GM21576 (cell line): ENCODE data around the gene WDR70.

Experiments
- ATAC-seq: cut with Tn5 transposase; IDR thresholded peaks from one replicate; pipeline ENCODE4 v1.9.1; 2021; ENCODE audit warnings: mild to moderate bottlenecking, moderate library complexity; ENCODE audit not compliant: unreplicated experiment

WDR70 gene

DNA sequence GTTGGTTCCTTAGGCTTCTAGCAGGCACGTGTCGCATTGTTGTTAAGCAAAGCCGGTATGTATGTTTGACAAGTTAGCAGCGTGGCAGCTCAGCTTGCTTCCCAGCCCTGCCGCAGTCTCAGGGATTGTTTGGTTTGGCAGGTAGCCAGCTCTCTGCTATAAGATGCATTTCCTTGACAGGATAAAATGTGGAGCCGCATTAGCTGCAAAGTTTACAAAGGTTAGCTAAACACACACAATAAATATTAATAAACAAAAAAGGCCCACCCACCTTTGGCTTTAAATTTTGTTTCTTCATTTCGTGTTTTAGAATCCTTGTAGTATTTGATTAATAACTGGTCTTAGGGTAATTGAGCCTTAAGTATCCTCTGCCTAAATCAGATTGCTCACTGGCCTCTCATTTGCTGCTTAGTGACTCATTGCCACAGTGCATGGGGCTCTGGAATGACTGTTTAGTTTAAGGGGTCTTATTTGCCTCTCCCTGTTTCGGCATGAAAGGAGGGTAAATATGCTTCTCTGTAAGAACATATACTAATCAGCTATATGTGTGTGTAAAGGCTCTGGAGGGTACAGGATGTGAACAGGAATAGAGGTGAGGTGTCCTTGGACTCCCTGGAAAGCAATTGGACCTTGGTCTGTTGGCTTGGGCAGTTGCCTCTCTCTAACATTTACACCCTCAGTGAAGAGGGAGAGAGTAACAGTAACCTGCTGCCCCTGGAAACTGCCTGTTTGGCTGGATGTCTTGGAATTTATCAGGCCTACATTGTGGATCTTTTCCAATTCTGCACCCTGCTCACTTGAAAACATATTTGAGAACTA lies 338.7 kb downstream of the WDR70 start:
- no peak for ATAC-seq

DNA sequence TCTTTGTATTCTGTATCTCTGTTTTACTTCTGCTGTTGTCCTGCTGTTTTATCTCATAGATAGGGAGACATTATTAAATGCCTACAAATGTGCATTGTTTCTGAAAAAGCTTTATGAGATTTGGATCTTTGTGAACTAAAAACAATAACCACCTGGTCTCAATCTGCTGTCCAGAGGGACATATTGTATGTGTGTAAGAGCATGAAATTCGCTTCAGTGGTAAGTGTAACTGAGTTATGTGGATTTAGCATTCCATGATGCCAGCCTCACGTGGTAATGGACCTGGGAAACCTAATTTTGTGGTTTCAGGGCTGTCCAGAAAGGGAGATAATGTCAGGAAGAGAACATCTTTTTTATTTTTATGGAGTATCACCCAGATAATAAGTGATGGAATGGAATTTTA lies 341.4 kb downstream of the WDR70 start:
- no peak for ATAC-seq

DNA sequence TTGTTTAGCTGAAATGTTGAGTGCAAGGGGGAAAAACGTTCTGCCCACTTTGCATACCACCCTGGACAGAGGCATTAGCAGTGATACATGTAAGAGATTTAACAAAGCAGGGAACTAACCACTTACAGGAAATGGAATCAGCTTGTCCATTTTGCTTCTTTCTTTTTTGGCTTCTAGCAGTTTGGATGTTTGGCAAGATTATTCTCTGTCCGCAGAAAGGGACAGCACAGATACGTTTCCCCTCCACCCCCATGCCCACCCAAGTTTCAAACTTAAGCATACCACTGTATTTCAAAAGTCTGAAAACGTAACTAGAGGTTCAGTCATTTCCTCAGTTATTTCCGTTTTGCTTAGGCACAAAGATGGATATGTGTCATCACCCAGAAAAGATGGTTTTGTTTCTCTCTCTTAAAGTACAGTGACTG lies 342.3 kb downstream of the WDR70 start:
- peak; percentile 68 for ATAC-seq

DNA sequence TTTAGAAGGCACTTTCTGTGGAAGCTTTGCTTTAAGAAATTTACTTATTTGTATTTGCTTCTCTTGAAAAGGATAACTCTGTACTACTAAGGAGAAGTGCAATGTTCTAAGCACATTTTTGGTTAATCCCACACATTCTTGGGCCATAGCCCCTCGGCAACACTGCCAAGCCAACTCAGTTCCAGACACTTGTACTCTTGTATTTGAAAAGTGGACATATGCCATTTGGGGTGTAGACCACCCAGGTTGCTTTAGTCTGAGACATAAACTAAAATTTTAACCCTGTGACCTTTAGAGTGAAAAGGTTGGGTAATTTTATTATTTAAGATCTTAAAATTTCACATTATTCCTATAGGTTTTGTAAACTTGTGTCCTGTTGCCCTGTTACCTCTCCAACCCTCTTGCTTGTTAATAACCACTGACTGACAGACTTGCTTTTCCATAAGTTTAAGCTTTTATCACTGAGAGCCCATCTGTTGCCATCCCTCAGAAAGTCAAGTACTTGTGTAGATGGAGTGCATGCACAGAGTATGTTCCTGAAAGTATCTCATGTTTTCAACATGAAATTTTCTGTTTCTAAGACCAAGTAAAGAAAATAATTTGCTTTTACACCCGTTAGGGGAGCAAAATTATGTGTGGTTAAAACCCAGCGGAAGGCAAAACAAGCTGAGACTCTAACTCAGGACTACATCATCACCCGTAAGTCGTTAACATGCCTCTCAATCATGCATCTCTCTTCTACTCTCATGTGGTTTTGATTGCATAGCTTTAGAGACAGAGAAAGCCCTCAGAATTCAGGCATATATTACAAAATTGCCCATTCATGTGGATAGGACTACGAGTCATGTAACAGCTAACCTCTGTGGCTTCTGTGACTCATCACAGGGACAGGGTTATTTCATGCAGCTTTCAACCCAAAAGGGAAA lies 343.4 kb downstream of the WDR70 start:
- peak; percentile 69 for ATAC-seq

DNA sequence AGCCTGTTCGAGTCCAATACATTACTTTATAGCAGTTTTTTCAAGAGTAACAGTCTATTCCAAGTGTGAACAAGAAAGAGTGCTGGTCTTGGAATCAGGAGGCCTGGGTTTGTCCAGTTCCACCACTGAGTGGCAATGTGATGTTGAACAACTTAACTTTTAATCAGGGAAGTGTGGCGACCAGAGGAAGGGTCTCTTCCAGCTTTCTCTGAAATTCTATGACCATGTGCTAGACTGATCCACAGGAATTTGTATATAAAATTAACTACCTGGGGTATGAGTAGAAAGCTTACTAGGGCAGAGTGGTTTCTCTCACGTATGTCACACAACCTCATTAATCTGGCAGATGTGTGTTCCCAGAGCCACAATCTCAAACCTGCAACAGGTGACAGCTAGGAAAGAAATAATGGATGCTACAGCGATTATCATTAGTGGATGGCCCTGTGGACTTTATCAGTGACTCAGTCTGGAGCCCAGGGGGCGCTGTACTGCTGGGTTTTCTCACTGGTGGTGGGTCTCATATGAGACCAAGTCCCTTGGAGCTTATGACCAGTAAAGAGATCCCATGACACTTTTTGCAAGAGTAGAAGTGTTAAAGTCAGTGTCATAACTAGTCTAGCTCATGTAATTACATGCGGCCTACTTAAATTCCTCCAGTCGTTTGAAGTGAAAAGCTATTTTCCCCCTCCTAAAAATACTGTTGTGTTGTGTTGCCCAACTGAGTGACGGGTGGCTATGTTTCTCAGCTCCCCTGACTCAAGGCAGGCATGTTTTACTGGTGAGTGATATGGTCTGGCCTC lies 344.2 kb downstream of the WDR70 start:
- ATAC-seq, result no peak

DNA sequence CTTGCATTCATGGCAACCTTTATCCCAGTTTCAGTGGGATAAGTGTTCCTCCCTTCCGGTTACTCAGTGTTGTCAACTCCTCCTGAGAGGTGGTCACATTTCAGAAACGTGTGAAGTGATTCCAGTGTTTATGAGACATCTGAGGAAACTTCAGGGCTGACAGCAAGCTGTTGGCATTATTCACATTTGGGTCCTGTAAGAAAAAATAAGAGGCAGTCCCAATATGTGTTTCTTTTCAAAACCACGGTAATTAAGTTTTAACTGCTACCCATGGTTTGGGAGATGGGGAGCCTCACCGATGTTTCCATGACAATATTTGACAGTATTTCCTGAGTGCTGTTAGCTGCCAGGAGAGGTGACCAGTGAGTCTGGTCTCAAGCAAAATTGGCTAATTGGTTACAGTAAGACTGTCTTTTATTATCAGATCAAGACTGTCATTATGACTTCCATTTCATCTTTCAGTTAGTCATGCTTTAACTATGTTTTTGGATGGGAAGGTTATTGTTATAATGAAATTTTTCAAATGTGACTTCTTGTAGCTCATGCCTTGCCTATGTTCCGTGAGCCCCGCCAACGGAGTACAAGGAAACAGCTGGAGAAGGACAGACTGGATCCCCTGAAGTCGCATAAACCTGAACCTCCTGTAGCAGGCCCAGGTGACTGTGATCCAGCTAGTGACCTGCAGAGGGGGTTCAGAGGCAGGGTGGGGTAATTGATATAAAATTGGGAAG lies 345.4 kb downstream of the WDR70 start:
- no peak for ATAC-seq

DNA sequence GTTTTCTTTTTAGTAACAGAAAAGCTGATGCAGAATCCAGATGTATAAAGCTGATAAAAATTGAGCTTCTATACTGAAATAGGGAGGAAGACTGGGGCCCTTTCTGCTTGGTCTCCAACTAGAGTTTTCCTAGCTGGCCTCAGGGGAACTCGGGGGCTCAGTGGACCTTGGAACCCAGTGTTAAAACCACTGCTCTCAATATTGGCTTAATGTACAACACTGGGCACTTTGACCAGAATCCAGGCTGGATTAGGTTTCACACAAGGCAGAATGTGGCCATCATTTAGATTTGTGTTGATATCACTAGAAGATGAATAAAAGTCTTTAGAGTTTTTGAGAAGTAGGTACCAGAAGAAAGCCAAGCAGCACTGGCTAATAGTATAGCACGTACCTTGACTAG lies 346.1 kb downstream of the WDR70 start:
- no peak for ATAC-seq

DNA sequence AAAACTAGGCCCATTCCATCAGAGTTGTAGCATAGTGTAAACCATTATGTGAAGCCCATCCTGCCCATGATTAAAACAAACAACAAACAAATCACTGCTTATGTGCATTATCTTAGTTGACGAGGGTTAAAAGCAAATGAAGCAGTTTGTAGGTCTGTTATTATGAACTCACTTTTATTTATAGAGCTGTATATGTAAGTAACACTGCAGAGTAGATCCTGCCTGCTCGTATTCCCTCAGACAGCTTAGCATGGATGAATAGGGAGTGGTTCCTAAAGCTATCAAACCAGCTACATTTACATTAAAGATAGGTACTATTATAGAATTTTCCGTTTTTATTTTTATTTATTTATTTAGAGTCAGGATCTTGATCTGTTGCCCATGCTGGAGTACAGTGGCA lies 348.1 kb downstream of the WDR70 start:
- ATAC-seq, result no peak

DNA sequence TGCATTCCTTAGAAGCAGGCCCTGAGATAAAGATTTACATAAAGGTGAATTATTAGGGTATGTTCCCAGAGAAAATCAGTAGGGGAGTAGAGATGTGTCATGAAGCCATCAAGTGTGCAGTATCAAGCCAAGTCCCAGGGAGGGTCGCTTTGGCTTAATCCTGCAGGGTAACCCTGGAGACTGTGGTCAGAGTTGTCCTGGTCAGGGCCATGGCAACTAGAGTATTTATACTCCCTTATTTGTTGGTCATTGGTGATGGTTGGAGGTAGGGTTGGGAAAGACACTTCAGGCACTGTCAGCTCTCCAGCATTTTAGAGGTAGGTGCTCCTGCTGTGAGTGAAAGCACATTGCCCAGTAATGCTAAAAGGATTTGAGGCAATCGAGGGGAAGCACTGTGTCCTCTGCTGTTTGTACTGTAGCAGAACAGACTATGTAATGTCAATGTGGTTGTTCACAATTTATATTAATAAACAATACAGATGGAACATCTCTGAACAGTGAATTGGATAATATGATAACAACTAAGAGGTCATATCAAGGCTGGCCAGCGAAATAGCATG lies 351.9 kb downstream of the WDR70 start:
- no peak for ATAC-seq

DNA sequence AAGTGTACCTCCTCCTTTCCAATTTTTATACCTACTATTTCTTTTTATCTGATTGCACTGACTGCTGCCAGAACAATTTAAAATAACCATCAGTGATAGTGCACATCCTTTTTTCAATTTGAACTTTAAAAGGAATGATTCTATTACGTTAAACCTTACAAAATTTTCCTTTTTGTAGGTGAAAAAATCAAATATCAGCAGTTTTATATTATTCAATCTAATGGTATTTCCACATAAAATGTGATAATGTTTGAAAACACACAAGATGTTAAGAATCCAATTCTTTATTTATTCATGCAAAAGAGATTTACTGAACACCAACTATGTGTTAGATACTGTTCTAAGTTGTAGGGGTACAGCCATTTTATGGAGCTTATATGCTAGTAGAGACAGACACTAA lies 355.0 kb downstream of the WDR70 start:
- no peak for ATAC-seq

DNA sequence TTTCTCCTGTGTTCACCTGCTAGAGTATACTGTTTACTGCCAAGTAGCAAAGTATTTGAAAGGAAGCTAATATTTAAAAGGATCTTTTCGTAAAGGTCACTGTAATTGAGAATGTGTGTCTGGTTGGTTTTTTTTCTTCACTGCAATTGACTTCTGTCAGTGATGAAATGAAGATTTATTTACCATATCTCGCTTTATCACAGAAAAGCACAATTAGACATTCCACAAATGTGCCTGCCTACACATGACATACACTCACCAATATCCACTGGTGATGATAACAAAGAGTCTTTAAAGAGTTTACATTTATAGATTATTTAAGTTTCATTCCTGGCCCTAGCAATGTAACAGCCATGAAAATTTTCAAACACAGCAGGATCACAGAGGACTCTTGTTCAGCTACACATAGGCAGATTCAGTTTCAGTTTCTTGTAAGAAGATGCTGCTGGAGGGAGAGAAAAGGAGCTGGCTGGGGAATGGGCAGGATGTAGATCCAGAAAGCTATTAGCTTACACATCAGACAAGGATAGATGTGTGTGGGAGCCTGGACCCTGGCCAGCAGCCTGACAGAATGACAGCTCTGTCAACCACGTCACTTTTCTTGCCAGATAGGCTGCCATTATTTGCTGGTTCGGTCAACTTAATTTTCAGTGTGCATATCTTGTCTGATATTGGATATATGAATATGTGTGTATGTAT lies 356.7 kb downstream of the WDR70 start:
- no peak for ATAC-seq

DNA sequence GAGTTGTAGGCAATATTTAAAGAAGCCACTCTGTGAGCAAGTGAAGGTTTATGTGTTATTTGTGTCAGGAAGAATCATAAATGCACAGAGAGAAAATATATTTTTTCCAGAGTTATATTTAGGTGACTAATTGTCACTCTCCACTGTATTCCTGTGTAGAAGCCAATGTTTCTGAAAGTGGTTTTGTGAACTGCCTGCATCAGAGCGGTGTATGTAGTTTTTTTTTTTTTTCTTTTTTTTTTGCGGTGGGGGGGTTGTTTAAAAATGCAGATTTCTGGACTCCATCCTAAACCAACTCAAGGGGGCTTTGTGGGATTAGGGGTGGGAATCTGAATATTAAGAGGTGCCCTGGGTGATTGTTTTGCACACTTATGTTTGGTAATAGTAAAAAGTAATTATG lies 357.3 kb downstream of the WDR70 start:
- no peak for ATAC-seq

DNA sequence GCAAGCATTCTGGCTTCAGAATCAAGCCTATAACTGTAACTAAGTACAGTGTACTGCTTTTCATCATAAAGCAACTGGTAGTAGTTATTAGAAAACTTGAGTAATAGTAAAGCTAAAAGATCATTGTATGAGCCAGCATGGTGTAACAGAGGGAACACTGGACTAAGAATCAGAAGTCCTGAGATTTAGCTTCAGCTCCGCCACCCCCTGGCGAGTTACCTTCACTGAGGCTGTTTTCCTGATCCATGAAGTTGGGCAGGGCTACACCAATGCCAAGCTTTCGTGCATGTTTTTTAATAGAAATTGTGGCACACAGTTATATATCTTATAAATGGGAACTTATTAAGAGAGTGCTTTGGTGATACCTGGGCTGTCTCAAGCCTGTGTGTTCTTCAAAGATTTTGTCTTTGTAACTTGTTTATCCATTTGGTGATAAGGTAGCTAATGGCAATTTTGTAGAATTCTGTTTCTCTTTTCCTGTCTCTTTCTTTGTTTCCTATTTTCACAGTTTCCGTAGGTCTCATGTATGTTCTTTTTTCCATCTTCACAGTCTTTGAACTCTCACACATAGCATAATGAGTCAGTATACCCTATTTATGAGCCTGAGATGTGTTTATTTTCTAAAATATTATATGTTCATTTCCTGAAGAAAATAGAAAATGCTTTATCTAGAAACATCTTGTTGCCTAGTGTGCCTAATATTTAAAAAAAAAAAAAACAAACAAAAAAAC lies 358.4 kb downstream of the WDR70 start:
- no peak for ATAC-seq

DNA sequence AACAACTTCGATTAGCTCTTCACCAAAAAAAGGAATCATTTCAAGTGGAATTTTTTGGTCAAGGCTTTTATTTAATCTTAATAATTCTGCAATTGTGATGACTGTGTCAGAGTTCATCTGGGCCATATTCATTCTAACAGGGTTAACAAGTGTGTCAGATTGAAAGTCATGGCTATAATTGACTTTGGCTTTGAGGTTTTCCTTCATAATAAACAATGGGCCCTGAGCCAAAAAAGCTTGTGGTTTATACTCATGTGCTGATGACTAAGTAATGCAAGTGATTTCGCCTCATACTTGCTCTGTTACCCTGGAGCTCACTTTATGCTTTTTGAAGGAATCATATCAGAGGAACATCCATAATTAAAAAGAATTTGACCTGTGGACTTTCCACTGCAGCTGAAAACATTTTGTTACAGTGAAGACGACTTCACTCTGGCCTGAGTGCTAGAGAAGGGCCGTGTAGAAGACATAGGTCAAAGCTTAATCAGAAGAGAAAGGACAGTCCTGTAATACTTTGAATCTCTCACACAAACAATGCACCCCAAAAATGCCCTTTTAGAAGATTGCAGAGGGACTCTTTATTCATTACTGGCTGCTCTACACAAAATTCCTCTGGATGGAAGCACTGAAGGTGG lies 359.1 kb downstream of the WDR70 start:
- ATAC-seq, result peak; percentile 85

DNA sequence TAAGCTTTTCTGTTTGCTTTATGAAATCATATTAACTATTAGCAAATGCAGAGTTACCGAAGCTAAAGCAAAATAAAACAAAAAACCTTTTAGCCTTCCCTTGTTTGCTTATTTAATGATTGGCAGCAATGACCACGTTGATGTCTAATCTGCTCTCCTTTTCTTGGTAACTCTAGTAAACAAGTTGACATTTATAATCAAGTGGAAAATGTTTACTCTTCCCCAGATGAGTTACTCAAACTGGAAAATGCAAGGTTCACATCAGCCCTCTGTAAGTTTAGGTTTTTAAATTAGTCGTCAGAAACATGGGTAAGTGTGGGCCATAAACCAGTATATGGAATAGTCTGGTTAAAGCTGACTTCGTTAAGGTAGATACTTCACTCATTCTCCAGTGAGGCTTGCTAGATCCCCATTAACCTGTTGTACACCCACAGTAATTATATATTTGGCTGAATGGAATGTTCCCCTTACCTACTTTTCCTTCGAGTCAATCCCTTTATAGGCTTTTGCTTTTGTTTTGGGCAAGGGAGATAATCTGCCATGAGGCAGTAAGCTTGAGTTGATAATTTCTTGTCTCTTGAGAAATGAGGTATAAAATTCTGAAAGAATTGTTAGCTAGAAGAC lies 359.9 kb downstream of the WDR70 start:
- no peak for ATAC-seq

DNA sequence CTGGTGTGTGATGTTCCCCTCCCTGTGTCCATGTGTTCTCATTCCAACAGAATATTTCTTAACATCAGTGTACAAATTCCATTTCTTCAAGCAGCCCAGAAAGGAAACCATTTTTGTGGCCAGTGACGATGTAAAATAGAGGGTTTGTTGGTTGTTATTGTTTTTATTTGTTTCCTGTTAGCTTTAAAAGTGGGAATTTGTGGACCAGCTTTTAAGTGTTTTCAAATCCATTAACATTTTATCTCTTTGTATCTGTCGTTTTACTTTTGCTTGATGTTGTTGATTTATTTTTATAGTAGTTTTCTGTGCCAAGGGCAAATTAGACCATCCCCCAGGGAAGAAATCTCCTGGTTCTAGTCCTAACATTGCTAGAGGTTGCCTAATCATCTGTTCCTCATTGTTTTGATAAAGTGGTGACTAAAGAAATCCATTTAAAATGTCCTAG lies 360.7 kb downstream of the WDR70 start:
- ATAC-seq, result no peak

DNA sequence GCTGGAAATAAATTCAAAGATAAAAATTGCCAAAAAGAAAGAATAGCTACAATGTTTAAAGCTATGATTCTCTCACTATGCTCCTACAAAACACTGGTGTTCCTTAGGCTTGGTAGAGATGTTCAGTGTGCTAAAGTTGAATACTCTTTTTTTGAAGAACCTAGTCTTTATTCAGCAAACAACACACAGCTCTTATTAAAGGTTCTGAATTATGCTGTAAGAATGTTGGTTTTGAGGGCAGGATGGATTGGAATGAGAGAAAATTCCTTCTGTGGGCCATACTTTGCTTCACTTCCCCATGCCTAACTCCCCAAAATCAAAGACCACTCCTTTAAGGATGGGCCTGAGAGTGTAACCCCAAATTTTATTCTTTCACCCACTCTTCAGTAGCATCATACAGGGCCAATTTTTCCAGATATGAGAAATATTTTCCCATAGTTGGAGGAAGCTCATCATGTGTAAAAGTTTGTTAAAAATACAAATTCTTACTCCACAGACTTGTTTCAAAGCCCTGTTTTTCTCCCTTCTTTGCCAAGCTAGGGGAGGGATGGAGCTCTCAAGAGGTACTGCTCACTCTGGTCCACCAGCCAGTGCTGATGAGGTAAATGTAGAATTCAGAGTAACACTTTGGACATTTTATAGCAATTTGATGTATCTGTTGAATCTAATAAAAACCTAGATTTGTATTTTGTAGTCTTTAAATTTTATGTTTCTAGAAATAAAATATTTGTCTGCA lies 361.4 kb downstream of the WDR70 start:
- ATAC-seq, result no peak
